Activated effector memory CD4-positive, alpha-beta T cell treated with anti-CD3 and anti-CD28 coated beads, Interleukin-2, amount 50 U/mL, for 16 hours (primary cell): ENCODE measurements around the gene TFAP2D.

Experiments used
- DNase-seq: peaks from one replicate; pipeline ENCODE4 v3.0.0-alpha.2; 2020

TFAP2D gene

DNA sequence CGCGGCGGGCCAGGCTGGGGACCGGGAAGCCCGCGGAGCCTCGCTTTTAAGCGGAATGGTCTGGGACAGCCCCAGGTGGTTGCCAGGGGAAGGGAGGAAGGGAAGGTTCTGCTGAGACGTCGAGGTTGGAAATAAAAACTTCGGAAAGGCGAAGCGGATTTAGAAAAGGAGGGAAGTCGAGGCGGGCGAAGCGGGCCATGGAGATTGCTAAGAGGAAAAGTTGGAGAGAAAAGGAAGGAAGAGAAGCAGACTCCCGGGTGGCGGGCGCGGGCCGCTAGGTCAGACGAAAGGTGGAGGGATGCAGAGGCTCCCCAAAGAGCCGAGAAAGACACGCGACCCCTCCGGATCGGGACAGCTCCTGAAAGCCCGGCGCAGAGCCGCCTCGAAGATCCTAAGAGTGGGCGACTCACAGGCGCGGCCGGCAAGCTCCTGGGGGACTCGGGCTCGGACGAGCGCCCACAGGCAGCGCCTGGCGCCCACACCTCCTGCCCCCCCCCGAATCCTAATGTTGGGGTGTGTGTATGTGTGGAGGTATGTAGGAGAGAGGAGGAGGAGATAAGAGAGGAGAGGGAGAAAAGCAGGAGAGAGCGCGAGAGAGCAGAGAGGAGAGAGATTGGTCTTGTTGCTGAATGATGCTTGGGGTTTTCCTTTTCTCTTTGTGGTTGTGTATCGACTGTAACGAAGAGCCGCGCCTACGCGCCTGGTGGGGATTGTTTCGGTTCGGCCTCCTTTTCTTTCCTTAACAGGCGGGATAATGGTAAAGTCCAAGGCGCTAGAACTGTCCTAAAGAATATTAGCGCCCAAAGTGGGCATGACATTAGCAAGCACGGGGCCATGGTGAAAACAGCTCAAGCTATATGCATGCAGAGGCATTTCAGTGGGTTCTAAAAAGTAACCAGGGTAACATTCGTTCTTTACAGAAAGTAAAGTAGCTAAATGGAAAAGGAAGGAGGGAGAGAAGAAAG lies 106.9 kb downstream of the TFAP2D start:
- DNase-seq, result no peak

DNA sequence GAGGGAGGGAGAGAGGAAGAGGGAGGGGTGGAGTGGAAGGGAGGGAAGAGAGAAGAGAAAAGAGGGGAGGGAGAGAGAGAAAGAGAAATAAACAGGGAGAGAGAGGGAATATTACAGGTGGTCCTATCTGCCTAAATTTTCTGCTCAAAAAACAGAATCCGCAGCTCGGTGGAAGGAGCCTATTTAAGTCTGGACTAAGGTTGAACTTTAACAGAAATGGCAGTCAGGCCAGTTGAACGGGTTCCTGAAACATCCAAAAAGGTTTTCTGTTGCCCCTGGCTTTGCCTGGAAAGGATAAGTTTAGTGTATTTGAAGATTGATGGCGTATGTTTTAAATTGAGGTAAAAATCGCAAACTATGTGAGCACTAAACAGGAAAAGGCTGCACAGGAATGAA lies 107.5 kb downstream of the TFAP2D start:
- DNase-seq, result no peak

DNA sequence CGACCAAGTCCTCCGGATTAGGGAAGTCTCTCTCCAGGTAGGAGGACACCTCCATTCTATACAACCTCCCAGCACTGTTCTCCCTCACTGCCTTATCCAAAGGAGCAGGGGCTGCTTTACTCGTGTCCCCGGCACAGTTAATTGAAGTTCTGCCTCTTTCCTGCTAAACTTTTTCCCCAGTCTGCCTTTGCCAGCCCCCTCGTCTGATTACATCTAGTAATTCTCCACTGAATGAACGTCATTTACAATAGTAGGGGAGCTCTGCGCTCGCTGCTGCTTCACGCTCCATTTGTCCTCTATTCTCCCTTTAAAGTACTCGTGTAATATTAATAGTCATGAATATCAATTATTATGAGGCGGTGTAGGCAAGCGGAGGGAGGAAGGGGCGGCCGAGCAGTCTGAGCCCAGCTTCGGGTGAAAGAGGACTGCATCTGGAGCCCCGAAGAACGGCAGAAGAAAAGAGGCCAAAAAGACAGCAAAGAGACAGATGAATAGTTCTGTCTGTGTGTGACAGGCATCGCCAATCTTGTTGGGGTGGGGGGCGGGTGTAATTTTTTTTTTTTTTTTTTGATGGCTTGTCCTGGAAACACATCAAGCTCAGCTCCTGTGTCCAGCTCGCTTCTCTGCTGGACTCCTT lies 108.2 kb downstream of the TFAP2D start:
- DNase-seq, result no peak

DNA sequence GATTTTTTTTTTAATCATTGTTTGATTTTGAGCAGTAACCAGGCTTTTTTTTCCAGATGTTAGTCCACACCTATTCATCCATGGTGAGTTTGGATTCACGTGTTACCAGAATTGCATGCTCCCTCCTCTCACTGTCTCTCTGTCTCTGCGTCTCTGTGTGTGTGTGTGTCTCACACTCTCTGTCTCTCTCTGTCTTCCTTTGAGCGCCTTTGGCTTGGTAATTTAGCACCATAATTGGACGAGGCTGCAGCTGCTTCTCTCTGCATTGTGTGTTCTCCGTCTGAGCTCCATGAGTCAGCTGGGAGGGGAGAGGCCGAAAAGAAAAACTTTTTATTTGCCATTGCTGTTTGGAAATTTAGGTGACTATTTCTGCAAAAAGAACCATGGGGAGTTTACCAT lies 108.8 kb downstream of the TFAP2D start:
- no peak for DNase-seq
